ENCODE measurements around the gene PPP6C. TPM values are rescaled to one million over a fixed set of nuclear protein-coding genes. Genes with fewer than 3 reads are reported as not detected.
A peak's percentile ranks its signal among the peaks of the same experiment; 100 is the strongest.
"Not testable (repeated sequence)": the region's sequence is repeated elsewhere in the genome, so short reads cannot be mapped to it uniquely, and the experiment has no call there.

The PPP6C gene
- total RNA-seq, 2 experiments from 2014 or later = 40.8 to 50.3 TPM

DNA sequence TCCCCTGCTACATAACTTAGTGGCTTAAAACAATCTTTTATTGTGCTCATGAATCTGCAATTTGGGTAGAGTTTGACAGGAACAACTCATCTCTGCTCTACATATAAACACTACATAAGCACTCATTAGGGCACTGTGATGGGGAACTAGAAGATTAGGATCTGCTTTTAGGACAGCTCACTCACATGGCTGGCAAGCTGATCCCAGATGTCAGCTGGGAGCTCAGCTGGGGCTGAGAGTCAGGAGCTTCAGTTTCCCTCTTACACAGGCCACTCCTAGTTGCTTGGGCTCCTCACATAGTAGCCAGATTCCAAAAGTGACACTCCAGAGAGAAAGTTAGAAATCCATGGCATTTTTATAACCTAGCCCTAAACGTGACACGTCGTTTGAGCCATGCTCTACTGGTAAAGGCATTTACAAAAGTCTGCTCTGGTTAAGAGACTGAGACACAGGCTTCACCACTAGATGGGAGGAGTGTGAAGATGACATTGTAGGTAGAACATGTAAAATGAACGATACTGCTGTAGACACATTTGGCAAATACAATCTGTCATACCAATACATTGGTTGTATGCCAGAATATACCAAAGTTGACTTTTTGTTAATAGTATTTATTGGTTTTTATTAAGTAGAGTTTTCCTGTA lies 69.8 kb downstream of the PPP6C start:
- peaks cover 9% of the 10 kb centered on the region for H3K36me3 Mint-ChIP-seq
- H3K9me3 Mint-ChIP-seq (ENCODE audit: low read depth) = no peaks in the 10 kb centered on the region
- H3K27me3 Mint-ChIP-seq = no peaks in the 10 kb centered on the region
- peaks cover 18% of the 10 kb centered on the region for H3K4me1 Mint-ChIP-seq
- H3K4me3 Mint-ChIP-seq = no peak overlapping the region
- no peak overlapping the region for H3K27ac Mint-ChIP-seq
- DNase-seq (no peak), ATAC-seq (peak; percentile 36)
- CTCF ChIA-PET = no interaction called here

- H3K27me3 Mint-ChIP-seq; CTCF ChIA-PET; H3K9me3 Mint-ChIP-seq (ENCODE audit: low read depth); DNase-seq; H3K27ac Mint-ChIP-seq; ATAC-seq; H3K4me3 Mint-ChIP-seq: not testable (repeated sequence)
- Mint-ChIP-seq H3K4me1 (peaks cover 17% of the 10 kb centered on the region), H3K36me3 (peaks cover 12% of the 10 kb centered on the region)
Measured at GRCh38 chr9:125118696-125119095, 70.9 kb downstream of the PPP6C start.

- peaks cover 24% of the 10 kb centered on the region for H3K36me3 Mint-ChIP-seq
- H3K27me3 Mint-ChIP-seq; H3K4me3 Mint-ChIP-seq; DNase-seq; ATAC-seq; H3K27ac Mint-ChIP-seq; H3K9me3 Mint-ChIP-seq (ENCODE audit: low read depth): not testable (repeated sequence)
- CTCF ChIA-PET = interaction anchor here (0.8 to 1.3 kb wide), 4 partner anchors 12 to 175 kb away, joined by 3 to 6 read pairs (median 3); no protein-coding TSS in a partner anchor
- H3K4me1 Mint-ChIP-seq = peaks cover 10% of the 10 kb centered on the region
Measured at GRCh38 chr9:125114503-125114902, 75.1 kb downstream of the PPP6C start.

DNA sequence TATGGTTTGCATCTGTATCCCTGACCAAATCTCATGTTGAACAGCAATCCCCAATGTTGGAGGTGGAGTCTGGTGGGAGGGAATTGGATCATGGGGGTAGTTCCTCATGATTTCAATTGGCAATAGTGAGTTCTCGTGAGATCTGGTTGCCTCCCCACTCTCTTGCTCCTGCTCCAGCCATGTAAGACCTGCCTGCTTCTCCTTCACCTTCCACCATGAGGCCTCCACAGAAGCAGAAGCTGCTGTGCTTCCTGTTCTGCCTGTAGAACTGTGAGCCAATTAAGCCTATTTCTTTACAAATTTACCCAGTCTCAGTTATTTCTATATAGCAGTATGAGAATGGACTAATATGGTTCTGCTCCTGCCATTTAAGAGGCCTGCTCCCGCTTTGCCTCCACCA lies 79.1 kb downstream of the PPP6C start:
- Mint-ChIP-seq H3K27me3 (no peaks in the 10 kb centered on the region), H3K4me1 (peaks cover 2% of the 10 kb centered on the region), H3K9me3 (ENCODE audit: low read depth) (peaks cover 4% of the 10 kb centered on the region), H3K4me3 (no peak overlapping the region), H3K27ac (no peak overlapping the region), H3K36me3 (peaks cover 19% of the 10 kb centered on the region)
- DNase-seq (no peak), ATAC-seq (no peak)
- CTCF ChIA-PET = no interaction called here

DNA sequence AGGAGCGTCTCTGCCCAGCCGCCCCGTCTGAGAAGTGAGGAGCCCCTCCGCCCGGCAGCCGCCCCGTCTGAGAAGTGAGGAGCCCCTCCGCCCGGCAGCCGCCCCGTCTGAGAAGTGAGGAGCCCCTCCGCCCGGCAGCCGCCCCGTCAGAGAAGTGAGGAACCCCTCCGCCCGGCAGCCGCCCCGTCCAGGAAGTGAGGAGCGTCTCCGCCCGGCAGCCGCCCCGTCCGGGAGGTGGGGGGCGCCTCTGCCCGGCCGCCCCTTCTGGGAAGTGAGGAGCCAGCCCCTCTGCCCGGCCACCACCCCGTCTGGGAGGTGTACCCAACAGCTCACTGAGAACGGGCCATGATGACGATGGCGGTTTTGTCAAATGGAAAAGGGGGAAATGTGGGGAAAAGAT lies 81.1 kb downstream of the PPP6C start:
- H3K27me3 Mint-ChIP-seq; H3K4me3 Mint-ChIP-seq; CTCF ChIA-PET; ATAC-seq; DNase-seq; H3K9me3 Mint-ChIP-seq (ENCODE audit: low read depth); H3K27ac Mint-ChIP-seq; H3K4me1 Mint-ChIP-seq: not testable (repeated sequence)
- H3K36me3 Mint-ChIP-seq = peaks cover 14% of the 10 kb centered on the region

- Mint-ChIP-seq H3K27ac (no peak overlapping the region), H3K9me3 (ENCODE audit: low read depth) (no peaks in the 10 kb centered on the region), H3K4me1 (no peaks in the 10 kb centered on the region), H3K4me3 (no peak overlapping the region), H3K36me3 (peaks cover 1% of the 10 kb centered on the region), H3K27me3 (no peaks in the 10 kb centered on the region)
- CTCF ChIA-PET = no interaction called here
- no peak for ATAC-seq
- DNase-seq = no peak
Measured at GRCh38 chr9:125106285-125106893, 83.2 kb downstream of the PPP6C start.

GRCh38 chr9:125103770-125104460 lies 85.7 kb downstream of the PPP6C start:
- Mint-ChIP-seq H3K9me3 (ENCODE audit: low read depth) (no peaks in the 10 kb centered on the region), H3K4me3 (no peak overlapping the region), H3K27me3 (no peaks in the 10 kb centered on the region), H3K27ac (no peak overlapping the region), H3K36me3 (no peaks in the 10 kb centered on the region), H3K4me1 (no peaks in the 10 kb centered on the region)
- CTCF ChIA-PET = no interaction called here
- ATAC-seq = no peak
- no peak for DNase-seq

- CTCF ChIA-PET = interaction anchor here (0.6 kb wide), 1 partner anchor 59 kb away, joined by 3 read pairs; no protein-coding TSS in a partner anchor
- no peaks in the 10 kb centered on the region for H3K27me3 Mint-ChIP-seq
- no peaks in the 10 kb centered on the region for H3K36me3 Mint-ChIP-seq
- H3K27ac Mint-ChIP-seq = no peak overlapping the region
- no peaks in the 10 kb centered on the region for H3K4me1 Mint-ChIP-seq
- DNase-seq (no peak), ATAC-seq (no peak)
- H3K9me3 Mint-ChIP-seq (ENCODE audit: low read depth) = no peaks in the 10 kb centered on the region
- no peak overlapping the region for H3K4me3 Mint-ChIP-seq
Measured at GRCh38 chr9:125103021-125103420, 86.6 kb downstream of the PPP6C start.

- no peak for ATAC-seq
- H3K36me3 Mint-ChIP-seq = peaks cover 2% of the 10 kb centered on the region
Measured at GRCh38 chr9:125100822-125101221, 88.8 kb downstream of the PPP6C start.

GRCh38 chr9:125099816-125100215 lies 89.8 kb downstream of the PPP6C start:
- CTCF ChIA-PET = no interaction called here
- H3K27me3 Mint-ChIP-seq = no peaks in the 10 kb centered on the region

More at GRCh38 chr9:125100822-125101221, 88.8 kb downstream of the PPP6C start:
- Mint-ChIP-seq H3K9me3 (ENCODE audit: low read depth) (peaks cover 2% of the 10 kb centered on the region), H3K4me3 (no peak overlapping the region), H3K27ac (no peak overlapping the region), H3K4me1 (no peaks in the 10 kb centered on the region), H3K27me3 (no peaks in the 10 kb centered on the region)
- DNase-seq = no peak
- CTCF ChIA-PET = no interaction called here

More at GRCh38 chr9:125099816-125100215, 89.8 kb downstream of the PPP6C start:
- DNase-seq (no peak), ATAC-seq (no peak)
- H3K9me3 Mint-ChIP-seq (ENCODE audit: low read depth) = peaks cover 2% of the 10 kb centered on the region
- no peak overlapping the region for H3K27ac Mint-ChIP-seq
- no peaks in the 10 kb centered on the region for H3K4me1 Mint-ChIP-seq
- peaks cover 8% of the 10 kb centered on the region for H3K36me3 Mint-ChIP-seq
- H3K4me3 Mint-ChIP-seq = no peak overlapping the region

Other genes starting within 250 kb of the PPP6C start
- gene GOLGA1, start 248.7 kb downstream of the PPP6C start, total RNA-seq = 10 to 100 TPM; 13.5 to 19.0 TPM
- gene SCAI, start 46.3 kb downstream of the PPP6C start, total RNA-seq = 10 to 100 TPM in 1 of 2 experiments, 1 to 10 TPM in 1; 9.4 to 13.7 TPM
- 10 to 100 TPM; 14.3 to 16.9 TPM for gene RABEPK, start 10.7 kb upstream of the PPP6C start, total RNA-seq
- gene HSPA5, start 51.5 kb upstream of the PPP6C start, total RNA-seq = 100 to 1,000 TPM; 116 to 185 TPM
- gene GAPVD1, start 72.0 kb upstream of the PPP6C start, total RNA-seq = 10 to 100 TPM; 53.4 to 54.2 TPM